Activated T-cell treated with anti-CD3 and anti-CD28 coated beads, Interleukin-2, amount 50 U/mL, for 1 hour (primary cell): ENCODE data around the gene CCL16.
"Not testable (repeated sequence)": the region's sequence is repeated elsewhere in the genome, so short reads cannot be mapped to it uniquely, and the experiment has no call there.

Source experiments
- DNase-seq: peaks from one replicate; pipeline ENCODE4 v3.0.0-alpha.2; 2020

The CCL16 gene, protein sequence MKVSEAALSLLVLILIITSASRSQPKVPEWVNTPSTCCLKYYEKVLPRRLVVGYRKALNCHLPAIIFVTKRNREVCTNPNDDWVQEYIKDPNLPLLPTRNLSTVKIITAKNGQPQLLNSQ

DNA sequence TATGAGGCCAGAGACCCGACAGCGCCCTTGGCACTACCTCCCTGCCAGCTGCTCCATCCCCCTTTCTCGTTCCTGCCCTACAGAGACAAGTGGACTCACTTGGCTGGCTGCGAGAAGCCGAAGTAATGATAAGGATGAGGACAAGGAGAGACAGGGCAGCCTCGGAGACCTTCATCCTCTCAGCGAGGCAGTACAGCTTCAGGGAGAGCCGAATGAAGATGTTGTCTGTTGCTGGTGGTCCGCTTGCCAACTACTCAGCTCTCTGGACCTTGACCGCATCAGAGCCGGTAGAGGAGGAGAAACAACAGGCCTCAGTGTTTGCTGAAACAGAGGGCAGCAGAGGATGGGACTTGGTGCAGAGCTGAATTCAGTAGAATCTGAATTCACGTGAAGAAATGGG, at the start of gene CCL16:
TSS of gene CCL16 (minus strand) at position 252 of the 400 bp plus-strand sequence. CDS start at position 175, 77 bp downstream.
- DNase-seq: no peak

DNA sequence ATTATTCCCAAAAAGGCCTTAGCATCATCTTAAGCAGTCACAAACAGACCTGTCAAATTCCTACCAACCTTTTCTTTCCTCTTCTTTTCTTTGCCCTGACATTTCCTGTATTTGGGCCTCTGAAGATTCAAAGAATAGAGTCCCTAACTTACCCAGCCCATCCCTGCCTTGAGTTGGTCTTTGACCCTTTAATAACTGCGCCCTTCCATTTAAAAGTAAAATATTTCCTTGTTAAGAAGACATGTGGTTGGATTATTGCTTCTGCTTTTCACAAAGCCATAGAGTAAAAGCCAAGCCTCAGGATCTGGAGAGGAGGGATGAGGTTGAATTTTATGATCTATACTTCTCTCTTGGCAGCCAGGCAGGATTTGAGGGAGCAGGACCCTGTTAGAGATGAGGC, 49.7 kb upstream of the CCL16 start:
- DNase-seq: no peak

DNA sequence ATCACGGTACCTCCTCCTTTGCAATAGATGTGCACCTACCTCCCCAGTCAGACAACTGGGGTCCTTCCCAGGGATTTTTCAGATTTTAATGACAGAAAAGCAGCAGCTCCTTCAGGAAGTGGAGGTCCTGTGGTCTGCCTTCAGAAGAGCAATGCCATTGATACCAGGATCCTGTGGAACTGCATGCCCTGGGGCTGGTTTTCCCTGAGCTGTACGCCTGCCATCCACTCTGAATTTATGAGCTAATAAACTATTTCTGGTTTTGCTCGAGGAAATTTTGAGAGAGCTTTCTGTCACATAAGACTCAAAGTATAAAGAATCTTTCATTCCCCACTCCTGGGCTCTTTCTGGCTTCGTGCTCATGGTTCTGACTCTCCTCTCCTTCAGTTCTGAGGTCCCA, 46.5 kb upstream of the CCL16 start:
- no peak for DNase-seq

DNA sequence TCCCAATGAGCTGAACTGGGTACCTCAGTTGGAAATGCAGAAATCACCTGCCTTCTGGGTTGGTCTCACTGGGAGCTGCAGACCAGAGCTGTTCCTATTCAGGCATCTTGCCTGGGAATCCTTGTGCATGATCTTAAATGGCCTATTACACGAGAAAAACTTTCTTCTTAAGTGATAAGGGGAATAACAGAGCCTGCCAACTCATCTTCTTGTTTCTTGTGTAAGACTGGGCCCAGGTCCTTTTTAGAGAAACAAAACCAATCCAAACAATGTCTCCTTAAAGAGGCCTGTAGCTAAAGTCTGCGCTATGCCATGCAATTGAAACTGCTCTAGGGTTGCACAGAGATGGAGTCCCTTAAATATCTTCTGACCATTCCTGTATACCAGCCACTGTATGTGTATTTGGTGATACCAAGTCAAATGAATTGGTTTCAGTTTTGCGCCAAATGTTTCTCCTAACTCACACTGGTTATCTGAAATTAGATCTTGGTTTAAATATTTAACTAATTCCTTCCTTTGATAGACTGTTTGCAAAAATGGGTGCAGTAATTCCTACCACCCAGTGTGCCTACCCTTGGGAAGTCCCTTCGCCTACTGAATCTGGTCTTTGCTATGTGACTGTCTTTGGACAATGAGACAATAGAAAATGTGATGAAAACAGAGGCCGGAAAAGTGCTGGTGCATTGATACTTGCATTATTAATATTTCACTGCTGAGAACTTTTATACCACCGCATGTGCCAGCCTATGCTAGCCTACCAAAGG, 43.0 kb upstream of the CCL16 start:
- no peak for DNase-seq

DNA sequence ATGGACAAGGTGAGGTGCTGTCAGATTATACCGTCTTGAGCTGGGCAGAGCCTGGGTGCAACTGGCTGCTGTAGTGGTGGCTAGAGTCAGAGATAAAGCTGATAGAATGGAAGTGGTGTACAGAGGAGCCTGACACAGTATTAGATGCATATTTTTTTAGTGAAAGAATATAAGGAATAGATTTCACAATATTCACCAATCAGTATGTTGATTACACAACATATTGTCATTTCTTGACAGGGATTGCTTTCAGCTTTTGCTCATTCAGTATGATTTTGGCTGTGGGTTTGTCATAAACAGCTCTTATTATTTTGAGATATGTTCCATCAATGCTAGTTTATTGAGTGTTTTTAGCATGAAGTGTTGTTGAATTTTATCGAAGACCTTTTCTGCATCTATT, 38.1 kb upstream of the CCL16 start:
- no peak for DNase-seq

DNA sequence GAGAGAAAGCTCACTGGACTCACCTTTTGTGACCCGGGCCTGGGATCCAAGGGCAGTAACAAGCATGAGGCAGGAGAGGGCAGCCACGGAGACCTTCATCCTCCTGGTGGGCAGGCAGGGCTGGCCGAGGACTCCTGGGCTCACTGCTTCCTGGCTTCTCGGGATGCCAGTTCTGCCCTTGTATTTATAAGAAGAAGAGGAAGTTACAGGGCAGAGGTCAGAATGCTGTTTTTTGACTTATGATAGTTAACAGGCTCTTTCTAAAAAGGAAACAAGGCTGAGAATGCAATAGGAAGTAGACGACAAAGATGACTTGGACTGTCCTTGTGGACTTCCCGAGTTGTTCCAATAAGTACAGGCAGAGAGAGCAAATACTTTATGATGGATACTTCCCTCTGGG, 36.5 kb upstream of the CCL16 start, which contains the start of gene CCL23:
TSS of gene CCL23 (minus strand) at position 174 of the 400 bp plus-strand sequence. CDS start at position 99, 75 bp downstream.
- DNase-seq: no peak

DNA sequence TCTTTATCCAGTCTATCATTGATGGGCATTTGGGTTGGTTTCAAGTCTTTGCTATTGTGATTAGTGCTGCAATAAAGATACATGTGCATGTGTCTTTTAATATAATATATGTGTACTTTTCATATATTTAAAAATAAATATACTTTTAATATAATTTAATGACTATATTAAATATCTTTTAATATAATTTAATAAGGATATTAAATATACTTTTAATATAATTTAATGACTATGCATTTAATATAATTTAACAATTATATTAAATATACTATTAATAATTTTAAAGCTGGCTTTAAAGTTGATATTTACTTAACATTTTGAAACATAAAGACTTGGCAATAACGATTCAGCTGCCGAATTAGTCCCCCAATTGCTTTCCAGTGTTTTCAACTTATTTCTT, 35.3 kb upstream of the CCL16 start:
- no peak for DNase-seq

DNA sequence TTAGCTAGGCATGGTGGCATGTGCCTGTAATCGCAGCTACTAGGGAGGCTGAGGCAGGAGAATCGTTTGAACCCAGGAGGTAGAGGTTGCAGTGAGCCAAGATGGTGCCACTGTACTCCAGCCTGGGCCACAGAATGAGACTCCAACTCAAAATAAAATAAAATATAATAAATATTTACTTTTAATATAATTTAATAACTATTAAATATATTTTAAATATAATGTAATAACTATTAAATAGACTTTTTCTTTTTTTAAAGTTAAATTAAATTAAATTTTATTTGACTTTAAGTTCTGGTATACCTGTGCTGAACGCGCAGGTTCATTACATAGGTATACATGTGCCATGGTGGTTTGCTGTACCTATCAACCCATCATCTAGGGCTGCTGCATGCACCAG, 34.6 kb upstream of the CCL16 start:
- DNase-seq: not testable (repeated sequence)

DNA sequence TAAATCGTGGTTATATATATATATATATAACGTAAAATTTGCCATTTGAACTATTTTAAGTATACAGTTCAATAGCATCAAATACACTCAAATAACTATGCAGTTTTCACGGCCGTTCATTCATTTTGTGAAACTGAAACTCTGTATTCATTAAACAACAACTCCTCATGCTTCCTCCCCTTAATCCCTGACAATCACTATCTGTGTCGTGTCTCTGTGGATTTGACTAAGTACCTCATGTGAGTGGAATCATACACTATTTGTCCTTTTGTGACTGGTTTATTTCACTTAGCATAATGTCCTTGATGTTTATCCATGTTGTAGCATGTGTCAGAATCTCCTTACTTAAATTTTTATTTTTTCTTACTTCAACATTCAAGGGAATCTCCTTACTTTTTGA, 33.6 kb upstream of the CCL16 start:
- DNase-seq: no peak

DNA sequence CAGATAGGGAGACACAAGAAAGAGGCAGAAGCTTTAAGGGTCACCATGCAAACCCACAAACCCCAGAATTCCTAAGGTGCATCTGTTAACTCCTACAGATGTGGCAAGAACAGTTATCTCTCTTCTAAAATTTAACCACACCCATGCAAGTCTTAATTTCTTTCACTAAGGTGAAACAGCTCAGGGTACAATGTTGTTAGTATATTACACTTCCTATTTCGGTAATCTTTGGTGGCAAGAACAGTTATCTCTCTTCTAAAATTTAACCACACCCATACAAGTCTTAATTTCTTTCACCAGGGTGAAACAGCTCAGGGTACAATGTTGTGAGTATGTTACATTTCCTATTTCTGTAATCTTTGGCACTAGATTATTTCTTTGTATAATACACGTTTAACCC, 29.9 kb upstream of the CCL16 start:
- DNase-seq: no peak

DNA sequence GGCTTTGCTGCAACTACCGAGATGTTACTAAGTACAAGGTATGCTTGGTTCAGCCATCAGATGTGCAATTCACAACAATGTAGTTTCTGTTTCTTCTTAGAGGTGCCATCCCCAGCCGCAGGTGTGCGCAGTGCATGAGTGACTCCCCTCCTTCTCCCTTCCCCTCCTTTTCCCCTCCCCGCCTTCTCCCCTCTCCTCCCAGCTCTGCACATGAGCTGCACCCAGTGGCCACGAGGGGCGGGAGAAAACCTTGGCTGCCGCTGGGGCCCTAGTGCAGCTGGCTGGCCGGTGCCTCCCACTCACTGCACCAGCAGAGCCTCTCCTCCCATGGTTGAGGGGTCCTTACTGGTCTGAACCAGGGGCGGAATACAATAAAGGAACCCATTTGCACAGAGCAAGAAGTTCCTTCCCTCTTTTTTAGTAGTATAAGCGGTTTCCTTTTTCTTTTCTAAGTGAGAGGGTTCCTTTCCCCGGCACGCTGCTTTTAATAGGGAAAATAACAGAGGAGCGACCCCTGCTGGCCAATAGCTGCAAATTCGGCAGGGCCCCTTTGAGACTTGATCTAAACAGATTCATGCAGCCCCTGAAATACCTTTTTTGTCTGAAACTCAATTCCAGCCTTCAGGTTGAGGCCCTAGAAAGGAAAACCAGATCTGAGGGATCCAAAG, 27.8 kb upstream of the CCL16 start:
- DNase-seq: no peak

DNA sequence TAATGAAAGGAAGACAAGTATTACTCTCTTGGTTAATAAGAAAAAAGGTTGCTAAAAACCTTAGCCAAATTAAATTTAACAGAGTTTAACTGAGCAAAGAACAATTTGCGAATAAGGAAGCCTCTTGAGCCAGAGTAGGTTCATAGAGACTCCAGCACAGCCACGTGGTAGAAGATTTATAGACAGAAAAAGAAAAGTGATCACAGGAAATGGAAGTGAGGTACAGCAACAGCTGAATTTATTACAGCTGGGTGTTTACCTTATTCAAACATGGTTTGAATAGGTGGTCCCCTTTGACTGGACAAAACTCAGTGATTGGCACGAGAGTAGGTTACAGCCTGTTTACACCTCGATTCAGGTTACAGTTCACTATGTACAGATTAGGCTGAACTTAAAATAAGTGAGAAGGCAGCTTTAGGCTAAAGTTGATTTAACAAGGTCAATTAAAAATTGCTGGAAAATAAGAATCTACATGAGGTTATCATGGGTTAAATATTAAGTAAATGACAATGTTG, 23.4 kb upstream of the CCL16 start:
- DNase-seq: no peak

DNA sequence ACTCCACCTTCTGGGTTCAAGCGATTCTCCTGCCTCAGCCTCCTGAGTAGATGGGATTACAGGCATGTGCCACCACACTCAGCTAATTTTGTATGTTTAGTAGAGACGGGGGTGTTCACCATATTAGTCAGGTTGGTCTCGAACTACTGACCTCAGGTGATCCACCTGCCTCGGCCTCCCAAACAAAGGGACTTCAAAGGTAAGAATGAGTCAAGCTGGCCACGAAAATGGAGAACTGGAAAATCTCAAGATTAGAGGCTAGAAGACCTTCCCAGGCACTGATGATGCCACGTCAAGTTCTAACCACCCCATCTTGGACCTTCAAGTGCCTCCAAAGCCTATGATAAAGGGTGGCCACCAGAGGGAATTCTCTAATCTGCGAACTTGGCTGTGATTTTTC, 21.3 kb upstream of the CCL16 start:
- DNase-seq: no peak

DNA sequence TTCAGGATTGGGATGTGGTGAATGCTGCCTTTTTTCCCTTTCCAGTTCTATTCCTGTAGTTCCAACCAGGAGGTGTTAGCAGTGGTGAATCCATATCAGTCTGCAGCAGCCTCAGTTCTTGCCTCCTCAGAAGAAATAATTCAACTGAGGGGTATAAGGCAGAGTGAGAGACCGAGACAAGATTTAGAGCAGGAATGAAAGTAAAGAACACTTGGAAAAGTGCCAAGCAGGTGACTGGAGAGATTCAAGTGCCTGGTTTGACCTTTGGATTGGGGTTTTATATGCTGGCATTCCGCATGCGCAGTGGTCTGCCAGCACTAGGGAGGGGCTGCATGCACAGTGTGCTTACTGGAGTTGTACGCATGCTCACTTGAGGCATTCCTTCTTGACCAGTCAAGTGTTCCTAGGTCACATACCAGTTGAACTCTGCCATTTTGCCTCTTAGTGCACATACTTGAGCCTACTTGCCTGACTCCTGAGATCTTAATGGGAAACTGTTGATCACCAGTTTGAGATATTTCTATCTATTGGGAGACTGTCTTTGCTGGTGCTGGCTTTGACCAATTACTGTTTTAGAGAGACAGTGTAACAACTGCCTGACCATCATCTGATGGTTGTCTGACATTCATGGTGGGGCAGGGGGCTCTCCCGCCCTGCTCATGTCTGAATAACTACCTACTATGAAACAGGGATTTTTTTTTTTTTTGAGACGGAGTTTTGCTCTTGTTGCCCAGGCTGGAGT, 20.7 kb upstream of the CCL16 start:
- no peak for DNase-seq

DNA sequence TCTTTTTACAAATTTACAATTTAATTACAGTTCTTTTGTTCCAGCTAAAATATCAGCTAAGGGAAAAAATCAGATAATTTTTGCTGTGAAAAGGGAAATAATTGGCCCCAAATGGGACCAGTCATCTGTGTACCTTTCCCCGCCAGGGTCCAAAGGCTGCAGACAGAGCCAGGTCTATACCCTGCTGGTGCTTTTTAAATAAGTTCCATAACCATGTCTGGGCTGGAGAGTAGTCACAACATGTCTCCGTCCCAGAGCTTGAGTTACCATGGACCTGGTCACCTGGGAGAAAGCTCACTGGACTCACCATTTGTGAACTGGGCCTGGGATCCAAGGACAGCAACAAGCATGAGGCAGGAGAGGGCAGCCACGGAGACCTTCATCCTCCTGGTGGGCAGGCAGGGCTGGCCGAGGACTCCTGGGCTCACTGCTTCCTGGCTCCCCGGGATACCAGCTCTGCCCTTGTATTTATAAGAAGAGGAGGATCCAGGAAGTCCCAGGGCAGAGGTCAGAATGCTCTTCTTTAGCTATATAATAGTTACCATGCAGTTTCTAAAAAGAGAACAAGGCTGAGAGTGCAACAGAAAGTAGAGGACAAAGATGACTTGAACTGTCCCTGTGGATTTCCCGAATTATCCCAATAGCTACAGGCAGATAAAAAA, 19.9 kb upstream of the CCL16 start, which contains the start of gene CCL15:
TSS of gene CCL15 (minus strand) at position 444 of the 662 bp plus-strand sequence. CDS start at position 383, 61 bp downstream.
- DNase-seq: no peak

DNA sequence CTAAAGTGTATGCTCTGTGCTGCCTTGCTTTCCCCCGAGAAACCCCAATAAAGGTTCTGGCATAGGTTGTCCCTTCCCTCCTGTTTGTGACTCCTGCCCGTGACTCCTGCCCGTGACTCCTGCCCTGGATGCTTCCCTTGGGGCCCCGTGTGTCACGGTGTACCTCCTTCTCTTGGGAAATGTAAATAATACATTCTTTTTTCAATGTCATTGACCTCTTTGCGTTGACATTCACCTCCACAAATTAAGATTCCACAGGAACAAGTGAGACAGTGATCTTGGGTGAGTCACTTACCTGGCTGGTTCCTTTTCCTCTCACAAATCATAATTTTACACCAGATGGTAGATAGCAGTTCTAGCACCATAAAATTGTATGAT, 19.4 kb upstream of the CCL16 start:
- DNase-seq: no peak

DNA sequence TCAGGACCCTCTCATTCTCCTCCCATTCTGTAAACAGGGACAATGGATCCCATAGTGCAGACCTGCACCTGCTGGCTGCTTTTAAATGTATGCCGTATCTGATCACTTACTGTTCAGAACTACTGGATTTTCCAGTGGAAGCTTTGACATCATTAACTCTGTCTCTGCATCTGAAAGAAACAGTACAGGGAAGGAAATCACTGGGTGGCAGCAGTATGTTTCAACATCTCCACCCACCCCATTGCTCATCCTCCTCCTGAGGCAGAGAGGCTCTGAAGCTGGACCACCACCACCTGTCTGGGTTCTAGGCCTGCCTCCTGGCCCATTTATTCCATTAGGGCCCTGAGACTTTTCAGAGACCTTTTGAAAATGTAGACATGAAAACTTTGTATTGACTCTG, 17.5 kb upstream of the CCL16 start:
- no peak for DNase-seq

DNA sequence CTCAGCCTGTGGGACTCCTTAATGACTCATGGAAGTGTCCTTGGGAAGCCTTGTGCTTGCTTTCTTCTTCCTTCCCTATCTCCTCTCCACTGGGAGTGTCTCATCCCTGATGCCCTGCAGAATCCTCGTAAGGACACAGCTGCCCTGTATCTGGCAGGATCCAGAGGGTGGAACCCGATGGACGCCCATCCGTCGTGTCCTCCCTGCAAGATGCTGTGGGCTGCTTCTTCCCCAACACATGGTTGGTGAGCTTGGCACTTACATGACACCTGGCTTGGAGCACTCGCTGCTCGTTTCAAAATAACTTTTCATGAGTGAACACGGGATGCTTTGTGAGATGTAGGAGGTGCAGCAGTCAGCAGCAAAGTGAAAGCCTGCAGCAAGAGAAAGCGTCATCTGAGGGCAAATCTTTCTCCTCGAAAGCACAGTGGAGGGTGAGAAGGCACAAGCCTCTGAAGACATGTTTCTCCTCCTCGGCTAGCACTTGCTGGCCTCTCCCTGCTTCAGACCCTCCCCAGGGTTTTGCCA, 16.8 kb upstream of the CCL16 start:
- DNase-seq: no peak

DNA sequence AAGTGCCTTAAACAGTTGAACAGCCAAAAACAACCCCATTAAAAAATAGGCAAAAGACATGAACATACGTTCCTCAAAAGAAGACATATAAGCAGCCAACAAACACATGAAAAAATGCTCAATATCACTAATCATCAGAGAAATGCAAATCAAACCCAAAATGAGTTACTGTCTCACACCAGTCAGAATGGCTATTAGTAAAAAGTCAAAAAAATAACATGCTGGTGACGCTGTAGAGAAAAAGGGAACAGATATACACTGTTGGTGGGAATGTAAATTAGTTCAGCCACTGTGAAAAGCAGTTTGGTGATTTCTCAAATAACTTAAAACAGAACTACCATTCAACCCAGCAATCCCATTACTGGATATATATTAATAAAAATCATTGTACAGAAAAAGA, 14.0 kb upstream of the CCL16 start:
- DNase-seq: not testable (repeated sequence)

DNA sequence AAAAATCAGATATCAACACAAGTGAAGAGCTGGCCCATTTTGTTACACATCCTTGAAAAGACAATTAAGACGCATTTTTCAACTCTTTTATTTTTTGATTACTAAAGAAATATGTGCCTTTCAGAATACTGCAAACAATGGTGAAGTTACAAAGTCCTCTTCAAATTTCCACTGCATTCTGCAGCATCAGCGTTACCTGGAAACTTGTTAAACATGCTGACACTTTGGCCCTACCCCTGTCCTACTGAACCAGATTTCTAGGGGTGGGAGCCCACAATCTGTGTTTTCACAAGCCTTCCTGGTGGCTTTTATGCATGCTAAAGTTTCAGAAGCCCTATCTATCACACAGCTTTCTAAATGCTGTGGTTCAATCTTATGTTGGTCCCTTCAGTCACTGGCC, 9.8 kb upstream of the CCL16 start:
- no peak for DNase-seq

DNA sequence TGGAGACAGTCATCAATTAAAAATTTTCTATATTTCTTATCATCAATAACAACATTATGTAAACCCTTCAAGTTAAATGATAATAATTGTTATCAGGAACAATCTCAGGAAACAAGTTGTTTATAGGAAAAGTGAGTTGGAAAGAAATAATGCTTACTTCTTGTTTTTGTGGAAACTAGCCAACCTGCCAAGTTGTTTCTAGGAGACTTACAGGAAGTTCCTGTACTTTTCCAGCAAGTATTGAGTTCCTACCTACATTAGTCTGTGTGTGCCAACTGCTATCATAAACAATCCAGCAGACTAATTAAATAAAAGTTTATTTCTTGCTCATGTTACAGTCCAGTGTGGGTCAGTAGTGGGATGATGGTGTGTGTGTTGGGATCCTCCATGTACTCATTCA, 6.9 kb upstream of the CCL16 start:
- no peak for DNase-seq

DNA sequence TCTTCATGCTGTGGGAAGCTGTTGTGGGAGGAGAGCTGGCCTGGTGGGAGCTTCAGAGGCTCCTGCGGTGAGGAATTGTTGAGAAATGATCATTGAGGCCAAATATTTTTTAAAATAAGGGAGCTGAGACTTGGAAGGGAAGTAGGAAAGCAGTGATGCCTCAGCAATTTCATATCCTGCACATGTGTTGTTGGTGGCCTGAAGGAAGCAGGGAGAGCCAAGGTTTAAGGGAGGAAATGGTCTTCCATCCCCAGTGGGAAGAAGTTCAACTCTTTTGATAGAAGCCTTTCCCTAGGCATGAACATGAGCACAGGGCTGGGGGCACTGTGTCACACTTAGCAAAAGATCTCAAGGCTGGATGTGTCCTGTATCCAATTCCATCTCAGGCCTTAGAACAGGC, 5.3 kb upstream of the CCL16 start, which contains the start of gene CCL14:
TSS of gene CCL14 (minus strand) at position 87 of the 400 bp plus-strand sequence. CDS start at position 7, 80 bp downstream.
- no peak for DNase-seq
